ENCODE results near the gene GGA3. TPM values are rescaled to one million over a fixed set of nuclear protein-coding genes. Genes with fewer than 3 reads are reported as not detected.

The GGA3 gene
- total RNA-seq, 1 experiment from 2014 or later: 58.3 TPM

GRCh38 chr17:75307957-75308731 is 46.7 kb upstream of the GGA3 start:
- CTCF ChIA-PET: no interaction called here
- Histone ChIP-seq H3K9me2 (ENCODE audit: insufficient read depth) (no peaks in the 10 kb centered on the region), H3K4me1 (ENCODE audit: control insufficient read depth in 1 of 2, insufficient read depth in 2 of 2, low read length in 2 of 2) (peaks cover 7 to 21% of the 10 kb centered on the region in 2 experiments), H3K9ac (ENCODE audit: low read length) (no peak overlapping the region), H3K36me3 (ENCODE audit: control insufficient read depth in 1 of 2, insufficient read depth in 2 of 2, low read length in 2 of 2) (no peaks in the 10 kb centered on the region), H2AFZ (ENCODE audit: low read depth, low read length, poor library complexity, severe bottlenecking) (no peak overlapping the region), H4K20me1 (ENCODE audit: insufficient read depth) (no peaks in the 10 kb centered on the region), H3K9me3 (ENCODE audit: control insufficient read depth in 1 of 2, insufficient read depth in 1 of 2, low read depth in 1 of 2, low read length in 2 of 2) (no peaks in the 10 kb centered on the region), H3K4me3 (replicated peaks in 1 of 2; ENCODE audit: low read depth in 1 of 2, low read length in 2 of 2) (no peak overlapping the region), H3K4me2 (ENCODE audit: low read length) (no peak overlapping the region), H3K27ac (ENCODE audit: low read depth, low read length) (no peak overlapping the region), H3K27me3 (ENCODE audit: insufficient read depth, low read length) (no peaks in the 10 kb centered on the region), H3K79me2 (ENCODE audit: insufficient read depth, low read length) (no peaks in the 10 kb centered on the region)
- DNase-seq (ENCODE audit: low read depth, low spot score) (no peak), ATAC-seq (no peak)
- RAD21 ChIA-PET (ENCODE audit: low non-redundant PET in 1 of 2, low total read pairs in 2 of 2, uncharacterized antibody in 2 of 2, unreplicated experiment in 2 of 2): interaction anchor here in 1 of 2 experiments (0.6 to 0.9 kb wide), 2 partner anchors 8 to 15 kb away, joined by 4 read pairs; no protein-coding TSS in a partner anchor
- no peak for TF ChIP-seq ATF3 (IDR thresholded peaks at IDR 0.05)
- TF ChIP-seq SRF (IDR thresholded peaks at IDR 0.05; ENCODE audit: low read depth): no peak
- TF ChIP-seq POLR2AphosphoS5 (IDR thresholded peaks at IDR 0.05; ENCODE audit: low read depth, low read length): no peak
- TF ChIP-seq TCF7L2 (IDR thresholded peaks at IDR 0.05; ENCODE audit: borderline replicate concordance, extremely low read depth, insufficient read depth, insufficient read length): no peak
- TF ChIP-seq ELF1 (IDR thresholded peaks at IDR 0.05; ENCODE audit: borderline replicate concordance, low read depth): no peak
- no peak for TF ChIP-seq YY1 (IDR thresholded peaks at IDR 0.05; ENCODE audit: extremely low read depth, insufficient replicate concordance, low read depth, low read length)
- TF ChIP-seq EGR1 (IDR thresholded peaks at IDR 0.05; ENCODE audit: low read depth): no peak
- no peak for TF ChIP-seq EZH2 (IDR thresholded peaks at IDR 0.05)
- no peak for TF ChIP-seq MAX (IDR thresholded peaks at IDR 0.05)
- TF ChIP-seq ZBTB33 (IDR thresholded peaks at IDR 0.05; ENCODE audit: extremely low read depth, insufficient replicate concordance, low read length): no peak
- no peak for TF ChIP-seq POLR2A (IDR thresholded peaks at IDR 0.05; ENCODE audit: borderline replicate concordance, extremely low read depth, insufficient read depth, insufficient read length)
- no peak for TF ChIP-seq REST (IDR thresholded peaks at IDR 0.05; ENCODE audit: low read depth)
- TF ChIP-seq SIN3A (IDR thresholded peaks at IDR 0.05; ENCODE audit: low read depth): no peak
- no peak for TF ChIP-seq CTCF (IDR thresholded peaks at IDR 0.05 in 2 of 3, conservative IDR thresholded peaks at IDR 0.05 in 1 of 3; ENCODE audit: borderline replicate concordance in 1 of 3, insufficient read depth in 1 of 3, low read depth in 2 of 3, low read length in 2 of 3)
- TF ChIP-seq FOSL1 (IDR thresholded peaks at IDR 0.05; ENCODE audit: low read depth): no peak
- TF ChIP-seq SP1 (IDR thresholded peaks at IDR 0.05; ENCODE audit: low read depth): no peak
- TF ChIP-seq ZNF274 (IDR thresholded peaks at IDR 0.05; ENCODE audit: low read depth, low read length): no peak
- POLR2A ChIA-PET: no interaction called here
- BruUV-seq (replicated peaks): no TSS peak
- intact Hi-C loops (cut with micrococcal nuclease): no loop called here
